ENCODE results near the gene NRXN2. TPM values are rescaled to one million over a fixed set of nuclear protein-coding genes. Genes with fewer than 3 reads are reported as not detected.

Gene NRXN2
- total RNA-seq, 2 experiments from 2014 or later = 0.24 to 0.35 TPM

- Mint-ChIP-seq H3K27me3 (ENCODE audit: low read depth) (no peaks in the 10 kb centered on the region), H3K4me3 (no peak overlapping the region), H3K9me3 (no peaks in the 10 kb centered on the region), H3K4me1 (ENCODE audit: low read depth) (peaks cover 29% of the 10 kb centered on the region), H3K27ac (no peak overlapping the region), H3K36me3 (ENCODE audit: low read depth) (peaks cover 6% of the 10 kb centered on the region)
- CTCF ChIA-PET = interaction anchor here (1.4 kb wide), 1 partner anchor 15 kb away, joined by 4 read pairs; no protein-coding TSS in a partner anchor
- DNase-seq = no peak
- intact Hi-C loops (cut with micrococcal nuclease) = no loop called here
Observed at GRCh38 chr11:64757549-64758329, 34.7 kb upstream of the NRXN2 start.

GRCh38 chr11:64755681-64756361 lies 32.8 kb upstream of the NRXN2 start:
- Mint-ChIP-seq H3K27me3 (ENCODE audit: low read depth) (no peaks in the 10 kb centered on the region), H3K36me3 (ENCODE audit: low read depth) (peaks cover 4% of the 10 kb centered on the region), H3K4me1 (ENCODE audit: low read depth) (peaks cover 22% of the 10 kb centered on the region), H3K4me3 (no peak overlapping the region), H3K9me3 (no peaks in the 10 kb centered on the region), H3K27ac (no peak overlapping the region)
- intact Hi-C loops (cut with micrococcal nuclease) = no loop called here
- CTCF ChIA-PET = interaction anchor here (0.5 kb wide), 1 partner anchor 17 kb away, joined by 4 read pairs; no protein-coding TSS in a partner anchor
- no peak for DNase-seq

GRCh38 chr11:64754919-64755662 lies 32.1 kb upstream of the NRXN2 start:
- Mint-ChIP-seq H3K27ac (no peak overlapping the region), H3K4me1 (ENCODE audit: low read depth) (peaks cover 25% of the 10 kb centered on the region), H3K9me3 (no peaks in the 10 kb centered on the region), H3K4me3 (no peak overlapping the region), H3K36me3 (ENCODE audit: low read depth) (peaks cover 6% of the 10 kb centered on the region), H3K27me3 (ENCODE audit: low read depth) (no peaks in the 10 kb centered on the region)
- intact Hi-C loops (cut with micrococcal nuclease) = no loop called here
- CTCF ChIA-PET = interaction anchor here (0.5 kb wide), 1 partner anchor 17 kb away, joined by 4 read pairs; no protein-coding TSS in a partner anchor
- no peak for DNase-seq

GRCh38 chr11:64754124-64754918 lies 31.3 kb upstream of the NRXN2 start:
- H3K27ac Mint-ChIP-seq = no peak overlapping the region
- H3K9me3 Mint-ChIP-seq = no peaks in the 10 kb centered on the region
- H3K27me3 Mint-ChIP-seq (ENCODE audit: low read depth) = no peaks in the 10 kb centered on the region
- peaks cover 20% of the 10 kb centered on the region for H3K4me1 Mint-ChIP-seq (ENCODE audit: low read depth)
- H3K36me3 Mint-ChIP-seq (ENCODE audit: low read depth) = peaks cover 6% of the 10 kb centered on the region
- CTCF ChIA-PET = no interaction called here
- no peak for DNase-seq
- no peak overlapping the region for H3K4me3 Mint-ChIP-seq
- intact Hi-C loops (cut with micrococcal nuclease) = no loop called here

GRCh38 chr11:64753380-64754123 lies 30.6 kb upstream of the NRXN2 start:
- intact Hi-C loops (cut with micrococcal nuclease) = no loop called here
- Mint-ChIP-seq H3K9me3 (no peaks in the 10 kb centered on the region), H3K27ac (no peak overlapping the region), H3K36me3 (ENCODE audit: low read depth) (peaks cover 6% of the 10 kb centered on the region), H3K27me3 (ENCODE audit: low read depth) (no peaks in the 10 kb centered on the region), H3K4me3 (no peak overlapping the region), H3K4me1 (ENCODE audit: low read depth) (peaks cover 20% of the 10 kb centered on the region)
- no peak for DNase-seq
- CTCF ChIA-PET = interaction anchor here (0.6 kb wide), 1 partner anchor 7 kb away, joined by 9 read pairs; no protein-coding TSS in a partner anchor

GRCh38 chr11:64753019-64753379 lies 30.0 kb upstream of the NRXN2 start:
- H3K4me3 Mint-ChIP-seq = no peak overlapping the region
- no peak for DNase-seq
- H3K27ac Mint-ChIP-seq = no peak overlapping the region

GRCh38 chr11:64752175-64752970 lies 29.4 kb upstream of the NRXN2 start:
- no peak overlapping the region for H3K4me3 Mint-ChIP-seq
- H3K27me3 Mint-ChIP-seq (ENCODE audit: low read depth) = no peaks in the 10 kb centered on the region
- DNase-seq = no peak
- no peak overlapping the region for H3K27ac Mint-ChIP-seq
- H3K9me3 Mint-ChIP-seq = no peaks in the 10 kb centered on the region
- H3K4me1 Mint-ChIP-seq (ENCODE audit: low read depth) = peaks cover 20% of the 10 kb centered on the region
- intact Hi-C loops (cut with micrococcal nuclease) = no loop called here
- peaks cover 6% of the 10 kb centered on the region for H3K36me3 Mint-ChIP-seq (ENCODE audit: low read depth)
- CTCF ChIA-PET = interaction anchor here (0.6 to 0.7 kb wide), 2 partner anchors 8 to 24 kb away, joined by 3 to 9 read pairs; no protein-coding TSS in a partner anchor

More at GRCh38 chr11:64753019-64753379, 30.0 kb upstream of the NRXN2 start:
- CTCF ChIA-PET = interaction anchor here (0.6 kb wide), 1 partner anchor 8 kb away, joined by 9 read pairs; no protein-coding TSS in a partner anchor
- peaks cover 6% of the 10 kb centered on the region for H3K36me3 Mint-ChIP-seq (ENCODE audit: low read depth)
- peaks cover 20% of the 10 kb centered on the region for H3K4me1 Mint-ChIP-seq (ENCODE audit: low read depth)
- intact Hi-C loops (cut with micrococcal nuclease) = no loop called here
- H3K9me3 Mint-ChIP-seq = no peaks in the 10 kb centered on the region
- H3K27me3 Mint-ChIP-seq (ENCODE audit: low read depth) = no peaks in the 10 kb centered on the region

GRCh38 chr11:64751580-64751979 lies 28.6 kb upstream of the NRXN2 start:
- no peak overlapping the region for H3K4me3 Mint-ChIP-seq
- CTCF ChIA-PET = interaction anchor here (0.7 kb wide), 1 partner anchor 25 kb away, joined by 3 read pairs; no protein-coding TSS in a partner anchor
- H3K27me3 Mint-ChIP-seq (ENCODE audit: low read depth) = no peaks in the 10 kb centered on the region
- intact Hi-C loops (cut with micrococcal nuclease) = no loop called here
- H3K9me3 Mint-ChIP-seq = no peaks in the 10 kb centered on the region
- peaks cover 6% of the 10 kb centered on the region for H3K36me3 Mint-ChIP-seq (ENCODE audit: low read depth)
- H3K27ac Mint-ChIP-seq = no peak overlapping the region
- H3K4me1 Mint-ChIP-seq (ENCODE audit: low read depth) = peaks cover 20% of the 10 kb centered on the region
- no peak for DNase-seq

- CTCF ChIA-PET = no interaction called here
- no peak overlapping the region for H3K27ac Mint-ChIP-seq
- no peaks in the 10 kb centered on the region for H3K27me3 Mint-ChIP-seq (ENCODE audit: low read depth)
- no peaks in the 10 kb centered on the region for H3K9me3 Mint-ChIP-seq
- peaks cover 6% of the 10 kb centered on the region for H3K36me3 Mint-ChIP-seq (ENCODE audit: low read depth)
- DNase-seq = no peak
- H3K4me3 Mint-ChIP-seq = no peak overlapping the region
- intact Hi-C loops (cut with micrococcal nuclease) = no loop called here
- peaks cover 21% of the 10 kb centered on the region for H3K4me1 Mint-ChIP-seq (ENCODE audit: low read depth)
Observed at GRCh38 chr11:64751136-64751535, 28.1 kb upstream of the NRXN2 start.

- H3K9me3 Mint-ChIP-seq = no peaks in the 10 kb centered on the region
- H3K4me1 Mint-ChIP-seq (ENCODE audit: low read depth) = peaks cover 24% of the 10 kb centered on the region
- no peaks in the 10 kb centered on the region for H3K27me3 Mint-ChIP-seq (ENCODE audit: low read depth)
- H3K27ac Mint-ChIP-seq = peak overlapping the region; percentile 18
- CTCF ChIA-PET = no interaction called here
- peaks cover 6% of the 10 kb centered on the region for H3K36me3 Mint-ChIP-seq (ENCODE audit: low read depth)
- no peak overlapping the region for H3K4me3 Mint-ChIP-seq
- intact Hi-C loops (cut with micrococcal nuclease) = no loop called here
- DNase-seq = no peak
Observed at GRCh38 chr11:64750361-64751054, 27.5 kb upstream of the NRXN2 start.
